Heart left ventricle (tissue), 13 donors: ENCODE data around the gene LBX1.

Source experiments
- POLR2A ChIP-seq, 2 donors: fragments of 450-650 bp; IDR thresholded peaks; one replicate each; pipeline ENCODE4 v1.6.1; 2017; ENCODE audit warnings: antibody characterized with exemption in 2 of 2, mild to moderate bottlenecking in 2 of 2, moderate library complexity in 2 of 2
- TF ChIP-seq, protein P1 (sequence below), 12 donors: fragments of 200-600 bp; sonication (generic) in 4 of 12; IDR thresholded peaks; one replicate each; pipeline versions ENCODE4 v1.5.0 to v1.8.0; 2018 to 2022; ENCODE audit warnings: antibody characterized with exemption in 12 of 12, mild to moderate bottlenecking in 5 of 12
- donor health status: ischemic (EF 13 %, LVEDD 7.1; RV severe dilation, severe dysfunction).
- donor health status: DM: no; HTN: yes; CAD: no.
- donor health status: DM: no; HTN: no; CAD: no.
- donor health status: ischemic (EF 25% LVEDD 6.9; RV normal size, moderate dysfunction).
- donor health status: ischemic (EF 25% LVEDD 5.7; RV mildly dilated, moderate dysfunction).
- donor health status: ischemic (EF 35%, LVEDD 5.7; RV mildly dilated, moderate dysfunction).
- donor health status: nonischemic (EF 11% LVEDD 7.7; RV severe dilation, severe dysfunction).
- donor health status: DM: yes; HTN: yes; CAD: no.
- donor health status: PGD.
- donor health status: ischemic (EF 29% LVEDD 5.4; RV normal size, mild dysfunction).
- donor health status: nonischemic (EF 23%, LVEDD 6.1; RV moderate dilation, normal function).

- TF ChIP-seq POLR2A (IDR thresholded peaks at IDR 0.05): no peak
- TF ChIP-seq, protein P1, sequence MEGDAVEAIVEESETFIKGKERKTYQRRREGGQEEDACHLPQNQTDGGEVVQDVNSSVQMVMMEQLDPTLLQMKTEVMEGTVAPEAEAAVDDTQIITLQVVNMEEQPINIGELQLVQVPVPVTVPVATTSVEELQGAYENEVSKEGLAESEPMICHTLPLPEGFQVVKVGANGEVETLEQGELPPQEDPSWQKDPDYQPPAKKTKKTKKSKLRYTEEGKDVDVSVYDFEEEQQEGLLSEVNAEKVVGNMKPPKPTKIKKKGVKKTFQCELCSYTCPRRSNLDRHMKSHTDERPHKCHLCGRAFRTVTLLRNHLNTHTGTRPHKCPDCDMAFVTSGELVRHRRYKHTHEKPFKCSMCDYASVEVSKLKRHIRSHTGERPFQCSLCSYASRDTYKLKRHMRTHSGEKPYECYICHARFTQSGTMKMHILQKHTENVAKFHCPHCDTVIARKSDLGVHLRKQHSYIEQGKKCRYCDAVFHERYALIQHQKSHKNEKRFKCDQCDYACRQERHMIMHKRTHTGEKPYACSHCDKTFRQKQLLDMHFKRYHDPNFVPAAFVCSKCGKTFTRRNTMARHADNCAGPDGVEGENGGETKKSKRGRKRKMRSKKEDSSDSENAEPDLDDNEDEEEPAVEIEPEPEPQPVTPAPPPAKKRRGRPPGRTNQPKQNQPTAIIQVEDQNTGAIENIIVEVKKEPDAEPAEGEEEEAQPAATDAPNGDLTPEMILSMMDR (IDR thresholded peaks at IDR 0.05): no peak
These were observed 32.9 kb upstream of the LBX1 start for GRCh38 chr10:101262147-101262546.
